GM06990 (cell line): ENCODE measurements around the gene DACT2.

Experiments used
- DNase-seq: peaks from one replicate; pipeline ENCODE4 v3.0.0-alpha.2; 2011; ENCODE audit not compliant: insufficient read length; ENCODE audit errors: extremely low read depth
- H3K27me3 ChIP-seq: replicated peaks from 2 replicates; pipeline ENCODE4 v1.6.0; 2011; ENCODE audit warnings: low read length; ENCODE audit not compliant: control insufficient read depth, insufficient read depth
- H3K36me3 ChIP-seq: 2 replicates; pipeline ENCODE4 v1.5.1; 2011; ENCODE audit warnings: low read length; ENCODE audit not compliant: control insufficient read depth, insufficient read depth
- H3K4me3 ChIP-seq: replicated peaks from 2 replicates; pipeline ENCODE4 v1.5.1; 2011; ENCODE audit warnings: low read depth, mild to moderate bottlenecking, control low read depth, low read length
- CTCF ChIP-seq: IDR thresholded peaks from 2 replicates; pipeline ENCODE4 v1.5.1; 2011; ENCODE audit warnings: low read length, control low read depth, mild to moderate bottlenecking, inconsistent platforms; ENCODE audit not compliant: insufficient read depth, poor library complexity, severe bottlenecking

DACT2 gene

GRCh38 chr6:168365422-168366165 lies 46.0 kb upstream of the DACT2 start:
- Histone ChIP-seq H3K27me3 (no peaks in the 10 kb centered on the region), H3K4me3 (no peak overlapping the region), H3K36me3 (no peaks in the 10 kb centered on the region)
- DNase-seq: no peak
- no peak for TF ChIP-seq CTCF

GRCh38 chr6:168364793-168365421 lies 45.3 kb upstream of the DACT2 start:
- H3K4me3 ChIP-seq: no peak overlapping the region

GRCh38 chr6:168363811-168364792 lies 44.5 kb upstream of the DACT2 start:
- TF ChIP-seq CTCF: no peak
- no peak for DNase-seq
- H3K4me3 ChIP-seq: no peak overlapping the region
- H3K36me3 ChIP-seq: no peaks in the 10 kb centered on the region
- no peaks in the 10 kb centered on the region for H3K27me3 ChIP-seq

More at GRCh38 chr6:168364793-168365421, 45.3 kb upstream of the DACT2 start:
- TF ChIP-seq CTCF: no peak
- DNase-seq: no peak
- H3K27me3 ChIP-seq: no peaks in the 10 kb centered on the region
- no peaks in the 10 kb centered on the region for H3K36me3 ChIP-seq

- no peak for DNase-seq
- H3K36me3 ChIP-seq: no peaks in the 10 kb centered on the region
- H3K4me3 ChIP-seq: no peak overlapping the region
- no peak for TF ChIP-seq CTCF
- H3K27me3 ChIP-seq: no peaks in the 10 kb centered on the region
Observed at GRCh38 chr6:168363302-168363701, 43.7 kb upstream of the DACT2 start.

- Histone ChIP-seq H3K4me3 (no peak overlapping the region), H3K27me3 (no peaks in the 10 kb centered on the region), H3K36me3 (no peaks in the 10 kb centered on the region)
- TF ChIP-seq CTCF: no peak
- DNase-seq: no peak
Observed at GRCh38 chr6:168362276-168362990, 42.9 kb upstream of the DACT2 start.
